ENCODE data around the gene CBLC.
A peak's percentile ranks its signal among the peaks of the same experiment; 100 is the strongest.

The CBLC gene

GRCh38 chr19:44745887-44746600 lies 31.6 kb upstream of the CBLC start:
- TF ChIP-seq SIN3A (IDR thresholded peaks at IDR 0.05; ENCODE audit: borderline replicate concordance, insufficient read depth, low read length) (no peak), FOXP2 (optimal IDR thresholded peaks at IDR 0.05; ENCODE audit: borderline replicate concordance, extremely low read depth, extremely low read length, insufficient read depth) (no peak), REST (IDR thresholded peaks at IDR 0.05; ENCODE audit: insufficient read depth in 1 of 2, low read depth in 2 of 2, low read length in 2 of 2) (no peak), POLR2AphosphoS5 (IDR thresholded peaks at IDR 0.05; ENCODE audit: low read depth, low read length) (no peak), TAF1 (IDR thresholded peaks at IDR 0.05; ENCODE audit: borderline replicate concordance, insufficient read depth, low read length) (no peak)

GRCh38 chr19:44746616-44746945 lies 31.1 kb upstream of the CBLC start:
- TF ChIP-seq TAF1 (IDR thresholded peaks at IDR 0.05; ENCODE audit: borderline replicate concordance, insufficient read depth, low read length) = no peak
- TF ChIP-seq REST (IDR thresholded peaks at IDR 0.05; ENCODE audit: insufficient read depth in 1 of 2, low read depth in 2 of 2, low read length in 2 of 2) = no peak
- no peak for TF ChIP-seq FOXP2 (optimal IDR thresholded peaks at IDR 0.05; ENCODE audit: borderline replicate concordance, extremely low read depth, extremely low read length, insufficient read depth)
- TF ChIP-seq SIN3A (IDR thresholded peaks at IDR 0.05; ENCODE audit: borderline replicate concordance, insufficient read depth, low read length) = no peak
- no peak for TF ChIP-seq POLR2AphosphoS5 (IDR thresholded peaks at IDR 0.05; ENCODE audit: low read depth, low read length)

GRCh38 chr19:44746946-44747738 lies 30.5 kb upstream of the CBLC start:
- TF ChIP-seq REST (IDR thresholded peaks at IDR 0.05; ENCODE audit: insufficient read depth in 1 of 2, low read depth in 2 of 2, low read length in 2 of 2) (no peak), TAF1 (IDR thresholded peaks at IDR 0.05; ENCODE audit: borderline replicate concordance, insufficient read depth, low read length) (peak; percentile 54; the same call in 1 of the 2 replicates), FOXP2 (optimal IDR thresholded peaks at IDR 0.05; ENCODE audit: borderline replicate concordance, extremely low read depth, extremely low read length, insufficient read depth) (peak; percentile 79)

- TF ChIP-seq SIN3A (IDR thresholded peaks at IDR 0.05; ENCODE audit: borderline replicate concordance, insufficient read depth, low read length) (no peak), TAF1 (IDR thresholded peaks at IDR 0.05; ENCODE audit: borderline replicate concordance, insufficient read depth, low read length) (0 out of 2 replicates have a peak, but pooled peaks have one; percentile 5)
These were observed 29.8 kb upstream of the CBLC start for GRCh38 chr19:44747739-44748425.

GRCh38 chr19:44748426-44749254 lies 29.1 kb upstream of the CBLC start, which contains the start of gene BCL3:
TSS of gene BCL3 (plus strand) at chr19:44748708. CDS start at chr19:44748791, 83 bp downstream.
- TF ChIP-seq TAF1 (IDR thresholded peaks at IDR 0.05; ENCODE audit: borderline replicate concordance, insufficient read depth, low read length) = no peak
